Endothelial cell of umbilical vein (primary cell): ENCODE data around the gene ARHGAP30. TPM values are rescaled to one million over a fixed set of nuclear protein-coding genes. Genes with fewer than 3 reads are reported as not detected.

Experiments used
- BruUV-seq: library from RNA; stranded (reverse); fragments of 400-500 nt; replicated peaks from 2 replicates; lab custom pipeline; 2021; lab: Mats Ljungman, UMichigan
- CTCF ChIA-PET: fragments of 300-600, 350-600 bp; sonication (Branson Sonifier 250); formaldehyde crosslinking; loops from one replicate; lab custom pipeline; 2021; ENCODE audit warnings: antibody characterized with exemption, inconsistent platforms; lab: Charles Lee
- POLR2A ChIA-PET: fragments of 300-600, 350-600 bp; sonication (Branson Sonifier 250); formaldehyde crosslinking; loops from one replicate; lab custom pipeline; 2021; ENCODE audit warnings: antibody characterized with exemption, inconsistent platforms; lab: Charles Lee
- DNase-seq: peaks from one replicate; pipeline ENCODE4 v3.0.0-alpha.2; 2011; ENCODE audit warnings: low read depth, low spot score
- FAIRE-seq: peaks from 2 replicates; lab custom pipeline; 2011; peaks lifted over from hg19 to GRCh38; lab: Jason Lieb, UNC
- H2AFZ ChIP-seq: 2 replicates; pipeline ENCODE4 v1.6.0; 2012; ENCODE audit warnings: low read depth, low read length, control low read depth, inconsistent platforms
- H3K27ac ChIP-seq: 2 replicates; pipeline ENCODE4 v1.5.1; 2011; ENCODE audit warnings: low read depth, mild to moderate bottlenecking, control low read depth, low read length, moderate library complexity; ENCODE audit not compliant: insufficient read depth
- H3K27me3 ChIP-seq, 2 experiments: 2 replicates each; pipeline versions ENCODE4 v1.6.0 to v1.6.1; 2011; ENCODE audit warnings: low read length in 2 of 2, mixed read lengths in 1 of 2; ENCODE audit not compliant: control insufficient read depth in 2 of 2, insufficient read depth in 2 of 2
- H3K36me3 ChIP-seq, 2 experiments: 2 replicates in 1 of 2; 3 replicates in 1 of 2; pipeline ENCODE4 v1.5.1; 2011; ENCODE audit warnings: low read length in 2 of 2, mild to moderate bottlenecking in 1 of 2, moderate library complexity in 1 of 2; ENCODE audit not compliant: control insufficient read depth in 2 of 2, insufficient read depth in 2 of 2; ENCODE audit errors: extremely low read depth in 1 of 2
- H3K4me1 ChIP-seq: 3 replicates; pipeline ENCODE4 v1.5.1; 2011; ENCODE audit warnings: mild to moderate bottlenecking, low read length; ENCODE audit not compliant: control insufficient read depth, insufficient read depth; ENCODE audit errors: extremely low read depth
- H3K4me2 ChIP-seq: 2 replicates; pipeline ENCODE4 v1.6.1; 2011; ENCODE audit warnings: low read length, control low read depth, mixed read lengths; ENCODE audit not compliant: insufficient read depth
- H3K4me3 ChIP-seq, 3 experiments: fragments of 200-600 bp in 1 of 3; sonication (generic), shearing (Covaris generic) in 1 of 3; replicated peaks in 1 of 3; 2 replicates each; pipeline ENCODE4 v1.5.1; 2011 to 2016; ENCODE audit warnings: control low read depth in 3 of 3, low read length in 3 of 3, mild to moderate bottlenecking in 2 of 3, inconsistent platforms in 1 of 3, low read depth in 1 of 3, moderate library complexity in 1 of 3; ENCODE audit not compliant: insufficient read depth in 1 of 3
- H3K79me2 ChIP-seq: 2 replicates; pipeline ENCODE4 v1.6.0; 2012; ENCODE audit warnings: low read length, inconsistent platforms; ENCODE audit not compliant: control insufficient read depth, insufficient read depth
- H3K9ac ChIP-seq: replicated peaks from 2 replicates; pipeline ENCODE3; 2011; ENCODE audit warnings: low read length, control low read depth; ENCODE audit not compliant: insufficient read depth; ENCODE audit errors: extremely low read depth
- H3K9me1 ChIP-seq: replicated peaks from 3 replicates; pipeline ENCODE4 v1.6.0; 2011; ENCODE audit warnings: mild to moderate bottlenecking, low read length; ENCODE audit not compliant: control insufficient read depth, insufficient read depth; ENCODE audit errors: extremely low read depth
- H3K9me3 ChIP-seq: replicated peaks from 2 replicates; pipeline ENCODE4 v1.5.1; 2012; ENCODE audit warnings: low read length, inconsistent platforms; ENCODE audit not compliant: control insufficient read depth, insufficient read depth
- H4K20me1 ChIP-seq: replicated peaks from 2 replicates; pipeline ENCODE3; 2011; ENCODE audit warnings: mild to moderate bottlenecking, low read length; ENCODE audit not compliant: control insufficient read depth, insufficient read depth; ENCODE audit errors: extremely low read depth
- EZH2 ChIP-seq: IDR thresholded peaks from 2 replicates; pipeline ENCODE4 v1.6.1; 2012; ENCODE audit warnings: borderline replicate concordance, low read depth, mild to moderate bottlenecking, moderate library complexity, low read length, inconsistent platforms; ENCODE audit not compliant: severe bottlenecking
- FOS ChIP-seq: IDR thresholded peaks from 2 replicates; pipeline ENCODE4 v1.6.1; 2011; ENCODE audit warnings: mild to moderate bottlenecking, low read length, moderate library complexity, borderline replicate concordance; ENCODE audit not compliant: insufficient read depth
- GATA2 ChIP-seq: IDR thresholded peaks from 2 replicates; pipeline ENCODE4 v1.7.0; 2011; ENCODE audit warnings: low read depth, mild to moderate bottlenecking, moderate library complexity, mixed read lengths, low read length; ENCODE audit not compliant: insufficient read length, insufficient read depth
- JUN ChIP-seq: IDR thresholded peaks from 2 replicates; pipeline ENCODE4 v1.6.1; 2011; ENCODE audit warnings: borderline replicate concordance, low read depth; ENCODE audit not compliant: insufficient read length, insufficient read depth
- MAX ChIP-seq: IDR thresholded peaks from 2 replicates; pipeline ENCODE4 v1.6.1; 2011; ENCODE audit not compliant: insufficient read depth, insufficient read length
- MYC ChIP-seq: IDR thresholded peaks from one replicate; pipeline ENCODE4 v1.6.1; 2011; ENCODE audit warnings: mild to moderate bottlenecking, low read depth, low read length
- POLR2A ChIP-seq: IDR thresholded peaks from 2 replicates; pipeline ENCODE4 v1.6.1; 2012; ENCODE audit warnings: low read depth, mild to moderate bottlenecking, control low read depth, low read length
- POLR2AphosphoS5 ChIP-seq: IDR thresholded peaks from 2 replicates; pipeline ENCODE4 v1.6.1; 2012; ENCODE audit warnings: low read depth, mild to moderate bottlenecking, control low read depth, low read length, moderate library complexity; ENCODE audit not compliant: insufficient read depth
- dilution Hi-C: fragments of 300-500 bp; cut with MboI; formaldehyde crosslinking; loops from one replicate; pipeline ENCODE4 v1.15.0; 2019; ENCODE audit warnings: low sequenced_read_pairs; ENCODE audit not compliant: extremely low pct_ligation_motif_present
- intact Hi-C: fragments of 100-400 bp; cut with micrococcal nuclease; formaldehyde crosslinking; loops from one replicate; pipeline ENCODE4 v1.10.0; 2022
- polyA plus RNA-seq, 4 experiments: library from polyadenylated mRNA; depleted of rRNA in 3 of 4; stranded (reverse) in 3 of 4; unstranded in 1 of 4; fragments of >200 nt; gene quantifications; 2 replicates each; pipeline versions ENCODE4 v1.2.1 to v1.2.3, GENCODE V29; 2011 to 2012; ENCODE audit warnings: missing spikeins in 1 of 4
- total RNA-seq: library from RNA; stranded (reverse); gene quantifications from 2 replicates; pipeline ENCODE4 v1.2.3, GENCODE V29; 2021
- TF ChIP-seq, protein P1 (sequence below), 2 donors: IDR thresholded peaks; 1 replicate in 1 of 2; 2 replicates in 1 of 2; pipeline ENCODE4 v1.5.1; 2011; ENCODE audit warnings: low read length in 2 of 2, mild to moderate bottlenecking in 2 of 2, moderate library complexity in 2 of 2, control low read depth in 1 of 2, inconsistent platforms in 1 of 2, low read depth in 1 of 2; ENCODE audit not compliant: insufficient read depth in 1 of 2; ENCODE audit errors: extremely low read depth in 1 of 2

Gene ARHGAP30
- total and polyA plus RNA-seq, 2 donors (not counting 3 experiments of a cell fraction or from before 2014, with no cell fraction given): not detected

GRCh38 chr1:161051219-161051618 is 18.5 kb downstream of the ARHGAP30 start:
- Histone ChIP-seq H3K27me3 (no peaks in the 10 kb centered on the region), H3K9me3 (no peaks in the 10 kb centered on the region), H3K36me3 (no peaks in the 10 kb centered on the region), H3K27ac (no peak overlapping the region), H3K9ac (no peak overlapping the region), H3K4me1 (peaks cover 5% of the 10 kb centered on the region), H2AFZ (no peak overlapping the region), H3K79me2 (no peaks in the 10 kb centered on the region), H4K20me1 (no peaks in the 10 kb centered on the region), H3K9me1 (no peaks in the 10 kb centered on the region), H3K4me3 (no peak overlapping the region), H3K4me2 (no peak overlapping the region)
- intact Hi-C loops: loop anchor here (10.0 kb wide), 1 partner anchor 726 kb away; no protein-coding TSS in a partner anchor
- ChIA-PET POLR2A (no interaction called here), CTCF (no interaction called here)
- FAIRE-seq: no peak
- no peak for TF ChIP-seq FOS
- TF ChIP-seq POLR2AphosphoS5: no peak
- TF ChIP-seq MYC: no peak
- no peak for TF ChIP-seq GATA2
- TF ChIP-seq JUN: no peak
- TF ChIP-seq MAX: no peak
- DNase-seq: no peak
- BruUV-seq: no TSS peak
- dilution Hi-C loops: no loop called here

DNA sequence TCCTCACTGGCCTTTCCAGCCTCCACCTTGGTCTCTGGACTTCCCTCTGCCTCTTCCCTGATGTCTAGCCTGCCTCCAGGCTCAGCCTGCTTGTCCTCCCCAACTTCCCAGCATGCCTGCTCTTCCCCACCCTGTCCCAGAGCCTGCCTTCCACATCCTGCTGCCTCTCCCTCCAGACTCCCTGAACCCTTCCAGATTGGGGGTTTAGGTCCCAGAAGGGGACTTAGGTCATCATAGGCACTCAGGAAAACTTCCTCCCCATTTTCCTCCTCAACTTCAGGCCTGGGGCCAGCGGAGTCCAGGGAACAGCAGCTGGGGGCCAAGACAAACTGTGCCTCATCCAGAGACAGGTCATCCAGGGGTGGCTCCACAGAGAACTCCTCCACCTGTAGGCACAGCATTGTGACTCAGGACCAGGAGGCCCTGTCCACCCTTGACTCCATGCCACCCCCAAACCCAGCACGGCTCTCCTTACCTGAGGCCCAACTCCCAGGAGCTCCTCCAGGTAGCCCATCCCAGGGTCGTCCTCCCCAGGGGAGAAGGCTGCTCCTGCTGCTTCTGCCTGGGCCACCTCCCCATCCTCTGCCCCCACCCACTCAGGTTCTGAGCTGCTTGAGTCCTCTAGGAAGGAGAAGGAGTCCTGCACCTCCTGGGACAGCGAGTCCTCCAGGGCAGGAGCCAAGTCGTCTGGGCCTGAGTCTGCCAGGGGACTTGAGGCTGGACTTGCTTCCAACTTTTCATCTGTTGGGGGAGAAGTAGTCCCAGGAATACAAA is 20.6 kb downstream of the ARHGAP30 start:
- TF ChIP-seq EZH2 (no peak), FOS (no peak), JUN (no peak), MAX (no peak), POLR2AphosphoS5 (no peak), MYC (no peak), POLR2A (no peak), GATA2 (no peak)
- TF ChIP-seq, protein P1, sequence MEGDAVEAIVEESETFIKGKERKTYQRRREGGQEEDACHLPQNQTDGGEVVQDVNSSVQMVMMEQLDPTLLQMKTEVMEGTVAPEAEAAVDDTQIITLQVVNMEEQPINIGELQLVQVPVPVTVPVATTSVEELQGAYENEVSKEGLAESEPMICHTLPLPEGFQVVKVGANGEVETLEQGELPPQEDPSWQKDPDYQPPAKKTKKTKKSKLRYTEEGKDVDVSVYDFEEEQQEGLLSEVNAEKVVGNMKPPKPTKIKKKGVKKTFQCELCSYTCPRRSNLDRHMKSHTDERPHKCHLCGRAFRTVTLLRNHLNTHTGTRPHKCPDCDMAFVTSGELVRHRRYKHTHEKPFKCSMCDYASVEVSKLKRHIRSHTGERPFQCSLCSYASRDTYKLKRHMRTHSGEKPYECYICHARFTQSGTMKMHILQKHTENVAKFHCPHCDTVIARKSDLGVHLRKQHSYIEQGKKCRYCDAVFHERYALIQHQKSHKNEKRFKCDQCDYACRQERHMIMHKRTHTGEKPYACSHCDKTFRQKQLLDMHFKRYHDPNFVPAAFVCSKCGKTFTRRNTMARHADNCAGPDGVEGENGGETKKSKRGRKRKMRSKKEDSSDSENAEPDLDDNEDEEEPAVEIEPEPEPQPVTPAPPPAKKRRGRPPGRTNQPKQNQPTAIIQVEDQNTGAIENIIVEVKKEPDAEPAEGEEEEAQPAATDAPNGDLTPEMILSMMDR (IDR thresholded peaks at IDR 0.05; ENCODE audit: extremely low read depth in 1 of 2, insufficient read depth in 1 of 2, low read depth in 1 of 2, low read length in 2 of 2): no peak
- H3K9ac ChIP-seq: no peak overlapping the region
- peaks cover 11% of the 10 kb centered on the region for H3K79me2 ChIP-seq
- H3K27me3 ChIP-seq: no peaks in the 10 kb centered on the region
- no peak for DNase-seq
- peaks cover 9% of the 10 kb centered on the region for H3K4me1 ChIP-seq
- H2AFZ ChIP-seq: no peak overlapping the region
- H4K20me1 ChIP-seq: no peaks in the 10 kb centered on the region
- H3K9me1 ChIP-seq: no peaks in the 10 kb centered on the region
- no peaks in the 10 kb centered on the region for H3K36me3 ChIP-seq
- BruUV-seq: no TSS peak
- H3K4me3 ChIP-seq: no peak overlapping the region
- FAIRE-seq: no peak
- dilution Hi-C loops (no loop called here), intact Hi-C loops (no loop called here)
- ChIA-PET POLR2A (no interaction called here), CTCF (no interaction called here)
- H3K27ac ChIP-seq: no peak overlapping the region
- no peaks in the 10 kb centered on the region for H3K9me3 ChIP-seq
- no peak overlapping the region for H3K4me2 ChIP-seq
